ENCODE data around the gene JAKMIP2. TPM values are rescaled to one million over a fixed set of nuclear protein-coding genes. Genes with fewer than 3 reads are reported as not detected.

The JAKMIP2 gene
- total and polyA plus RNA-seq, 2 donors (not counting 3 experiments of a cell fraction or from before 2014, with no cell fraction given) = not detected

DNA sequence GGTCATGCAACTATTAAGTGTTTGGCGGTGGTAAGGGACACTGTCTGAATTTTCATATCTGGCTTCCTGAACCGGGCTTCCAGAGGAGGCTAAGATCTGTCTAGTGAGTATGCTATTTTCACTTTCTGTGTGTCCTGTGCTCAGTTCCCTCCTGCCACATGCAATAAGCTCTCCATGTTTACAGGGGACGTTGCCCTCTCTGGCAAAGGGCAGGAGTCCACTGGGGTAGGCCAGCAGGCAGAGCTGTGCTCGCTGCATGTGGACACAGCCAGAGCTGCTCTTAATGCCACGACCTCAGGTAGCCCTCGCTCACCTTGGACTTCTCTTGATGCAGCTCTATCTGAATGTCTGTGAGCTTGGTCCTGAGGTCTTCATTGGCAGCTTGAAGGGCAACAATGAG, 111.2 kb downstream of the JAKMIP2 start:
- intact Hi-C loops (cut with micrococcal nuclease) (no loop called here), dilution Hi-C loops (cut with MboI; ENCODE audit: extremely low pct_ligation_motif_present, low sequenced_read_pairs) (no loop called here)
- DNase-seq (ENCODE audit: low read depth, low spot score) (no peak), FAIRE-seq (no peak)
- no peaks in the 10 kb centered on the region for H3K79me2 ChIP-seq (ENCODE audit: control insufficient read depth, insufficient read depth, low read length)
- H3K27ac ChIP-seq (ENCODE audit: insufficient read depth, low read depth, low read length) = no peak overlapping the region
- no peaks in the 10 kb centered on the region for H3K36me3 ChIP-seq (ENCODE audit: control insufficient read depth in 2 of 2, extremely low read depth in 1 of 2, insufficient read depth in 2 of 2, low read length in 2 of 2)
- TF ChIP-seq POLR2AphosphoS5 (IDR thresholded peaks at IDR 0.05; ENCODE audit: insufficient read depth, low read depth, low read length) (no peak), FOS (IDR thresholded peaks at IDR 0.05; ENCODE audit: borderline replicate concordance, insufficient read depth, low read length) (no peak), POLR2A (IDR thresholded peaks at IDR 0.05; ENCODE audit: low read depth, low read length) (no peak)
- TF ChIP-seq, protein P1, sequence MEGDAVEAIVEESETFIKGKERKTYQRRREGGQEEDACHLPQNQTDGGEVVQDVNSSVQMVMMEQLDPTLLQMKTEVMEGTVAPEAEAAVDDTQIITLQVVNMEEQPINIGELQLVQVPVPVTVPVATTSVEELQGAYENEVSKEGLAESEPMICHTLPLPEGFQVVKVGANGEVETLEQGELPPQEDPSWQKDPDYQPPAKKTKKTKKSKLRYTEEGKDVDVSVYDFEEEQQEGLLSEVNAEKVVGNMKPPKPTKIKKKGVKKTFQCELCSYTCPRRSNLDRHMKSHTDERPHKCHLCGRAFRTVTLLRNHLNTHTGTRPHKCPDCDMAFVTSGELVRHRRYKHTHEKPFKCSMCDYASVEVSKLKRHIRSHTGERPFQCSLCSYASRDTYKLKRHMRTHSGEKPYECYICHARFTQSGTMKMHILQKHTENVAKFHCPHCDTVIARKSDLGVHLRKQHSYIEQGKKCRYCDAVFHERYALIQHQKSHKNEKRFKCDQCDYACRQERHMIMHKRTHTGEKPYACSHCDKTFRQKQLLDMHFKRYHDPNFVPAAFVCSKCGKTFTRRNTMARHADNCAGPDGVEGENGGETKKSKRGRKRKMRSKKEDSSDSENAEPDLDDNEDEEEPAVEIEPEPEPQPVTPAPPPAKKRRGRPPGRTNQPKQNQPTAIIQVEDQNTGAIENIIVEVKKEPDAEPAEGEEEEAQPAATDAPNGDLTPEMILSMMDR (IDR thresholded peaks at IDR 0.05; ENCODE audit: extremely low read depth in 1 of 2, insufficient read depth in 1 of 2, low read depth in 1 of 2, low read length in 2 of 2) = no peak
- no peaks in the 10 kb centered on the region for H3K27me3 ChIP-seq (ENCODE audit: control insufficient read depth in 2 of 2, insufficient read depth in 2 of 2, low read length in 2 of 2)
- ChIA-PET POLR2A (no interaction called here), CTCF (no interaction called here)
- no peaks in the 10 kb centered on the region for H4K20me1 ChIP-seq (replicated peaks; ENCODE audit: control insufficient read depth, extremely low read depth, insufficient read depth, low read length)
- H3K9ac ChIP-seq (replicated peaks; ENCODE audit: extremely low read depth, insufficient read depth, low read length) = no peak overlapping the region
- H3K4me3 ChIP-seq (replicated peaks in 1 of 3; ENCODE audit: insufficient read depth in 1 of 3, low read depth in 1 of 3, low read length in 3 of 3) = no peak overlapping the region
- H3K9me1 ChIP-seq (replicated peaks; ENCODE audit: control insufficient read depth, extremely low read depth, insufficient read depth, low read length) = no peaks in the 10 kb centered on the region
- H3K9me3 ChIP-seq (replicated peaks; ENCODE audit: control insufficient read depth, insufficient read depth, low read length) = no peaks in the 10 kb centered on the region
- no peaks in the 10 kb centered on the region for H3K4me1 ChIP-seq (ENCODE audit: control insufficient read depth, extremely low read depth, insufficient read depth, low read length)
- no TSS peak for BruUV-seq (replicated peaks)
- H3K4me2 ChIP-seq (ENCODE audit: insufficient read depth, low read length) = no peak overlapping the region
- no peak overlapping the region for H2AFZ ChIP-seq (ENCODE audit: low read depth, low read length)

DNA sequence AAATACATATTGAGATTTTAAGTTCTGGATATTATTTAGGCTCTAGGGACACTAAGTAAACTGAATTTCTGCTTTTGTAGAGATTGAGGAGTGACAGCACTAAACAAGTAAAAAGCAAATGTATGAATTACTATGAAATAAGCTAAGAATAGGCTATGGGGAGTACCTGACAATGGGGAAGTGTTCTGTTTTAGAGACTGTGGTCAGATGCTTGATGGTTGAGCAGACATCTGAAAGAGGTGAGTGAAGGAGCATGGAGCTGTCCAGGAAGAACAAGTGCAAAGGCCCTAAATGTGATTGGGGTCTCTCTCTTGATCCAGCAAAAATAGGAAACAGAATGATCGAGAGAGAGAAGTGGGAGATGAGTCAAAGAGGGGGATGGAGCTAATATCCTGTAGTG, 111.7 kb downstream of the JAKMIP2 start:
- H2AFZ ChIP-seq (ENCODE audit: low read depth, low read length) = no peak overlapping the region
- H3K79me2 ChIP-seq (ENCODE audit: control insufficient read depth, insufficient read depth, low read length) = no peaks in the 10 kb centered on the region
- H4K20me1 ChIP-seq (replicated peaks; ENCODE audit: control insufficient read depth, extremely low read depth, insufficient read depth, low read length) = no peaks in the 10 kb centered on the region
- H3K27me3 ChIP-seq (ENCODE audit: control insufficient read depth in 2 of 2, insufficient read depth in 2 of 2, low read length in 2 of 2) = no peaks in the 10 kb centered on the region
- BruUV-seq (replicated peaks) = no TSS peak
- H3K9me1 ChIP-seq (replicated peaks; ENCODE audit: control insufficient read depth, extremely low read depth, insufficient read depth, low read length) = no peaks in the 10 kb centered on the region
- no peak for DNase-seq (ENCODE audit: low read depth, low spot score)
- intact Hi-C loops (cut with micrococcal nuclease) (no loop called here), dilution Hi-C loops (cut with MboI; ENCODE audit: extremely low pct_ligation_motif_present, low sequenced_read_pairs) (no loop called here)
- H3K27ac ChIP-seq (ENCODE audit: insufficient read depth, low read depth, low read length) = no peak overlapping the region
- ChIA-PET POLR2A (no interaction called here), CTCF (no interaction called here)
- H3K4me2 ChIP-seq (ENCODE audit: insufficient read depth, low read length) = no peak overlapping the region
- no peaks in the 10 kb centered on the region for H3K9me3 ChIP-seq (replicated peaks; ENCODE audit: control insufficient read depth, insufficient read depth, low read length)
- no peak overlapping the region for H3K9ac ChIP-seq (replicated peaks; ENCODE audit: extremely low read depth, insufficient read depth, low read length)
- H3K4me3 ChIP-seq (replicated peaks in 1 of 3; ENCODE audit: insufficient read depth in 1 of 3, low read depth in 1 of 3, low read length in 3 of 3) = no peak overlapping the region
- no peaks in the 10 kb centered on the region for H3K36me3 ChIP-seq (ENCODE audit: control insufficient read depth in 2 of 2, extremely low read depth in 1 of 2, insufficient read depth in 2 of 2, low read length in 2 of 2)
- no peak for FAIRE-seq
- no peaks in the 10 kb centered on the region for H3K4me1 ChIP-seq (ENCODE audit: control insufficient read depth, extremely low read depth, insufficient read depth, low read length)
- TF ChIP-seq JUN (IDR thresholded peaks at IDR 0.05; ENCODE audit: borderline replicate concordance, insufficient read depth, insufficient read length, low read depth) = no peak
- TF ChIP-seq FOS (IDR thresholded peaks at IDR 0.05; ENCODE audit: borderline replicate concordance, insufficient read depth, low read length) = no peak
- TF ChIP-seq, protein P1 (IDR thresholded peaks at IDR 0.05; ENCODE audit: extremely low read depth in 1 of 2, insufficient read depth in 1 of 2, low read depth in 1 of 2, low read length in 2 of 2) = no peak
- no peak for TF ChIP-seq GATA2 (IDR thresholded peaks at IDR 0.05; ENCODE audit: insufficient read depth, insufficient read length, low read depth, low read length)
- TF ChIP-seq, protein P2, sequence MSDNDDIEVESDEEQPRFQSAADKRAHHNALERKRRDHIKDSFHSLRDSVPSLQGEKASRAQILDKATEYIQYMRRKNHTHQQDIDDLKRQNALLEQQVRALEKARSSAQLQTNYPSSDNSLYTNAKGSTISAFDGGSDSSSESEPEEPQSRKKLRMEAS (IDR thresholded peaks at IDR 0.05; ENCODE audit: insufficient read depth, insufficient read length) = no peak
